ENCODE results near the gene KCNK2. TPM values are rescaled to one million over a fixed set of nuclear protein-coding genes. Genes with fewer than 3 reads are reported as not detected.

Gene KCNK2
- total RNA-seq, 4 donors from 2014 or later = 1.4 to 8.2 (median 5.2) TPM

- Histone ChIP-seq H3K27ac (no peak overlapping the region), H3K27me3 (no peaks in the 10 kb centered on the region), H3K9me3 (no peaks in the 10 kb centered on the region), H3K4me1 (peaks cover 9% of the 10 kb centered on the region), H3K36me3 (no peaks in the 10 kb centered on the region), H3K4me3 (no peak overlapping the region)
- DNase-seq (ENCODE audit: low spot score in 2 of 2) = no peak
- WGBS = 71% methylated on average over 1 of the region's 1 CpG
- TF ChIP-seq CTCF (IDR thresholded peaks at IDR 0.05) = no peak
Measured at GRCh38 chr1:215056584-215056983, 26.0 kb upstream of the KCNK2 start.

GRCh38 chr1:215059947-215060346, 22.6 kb upstream of the KCNK2 start:
- H3K4me3 ChIP-seq = no peak overlapping the region
- no peaks in the 10 kb centered on the region for H3K36me3 ChIP-seq
- H3K4me1 ChIP-seq = peaks cover 9% of the 10 kb centered on the region
- no peak overlapping the region for H3K27ac ChIP-seq
- H3K9me3 ChIP-seq = no peaks in the 10 kb centered on the region
- DNase-seq (ENCODE audit: low spot score in 2 of 2) = no peak
- no peaks in the 10 kb centered on the region for H3K27me3 ChIP-seq
- WGBS = 76% methylated on average over 8 of the region's 8 CpGs
- no peak for TF ChIP-seq POLR2AphosphoS5 (IDR thresholded peaks at IDR 0.05)
- no peak for TF ChIP-seq POLR2A (IDR thresholded peaks at IDR 0.05)
- no peak for TF ChIP-seq EP300 (IDR thresholded peaks at IDR 0.05)
- TF ChIP-seq CTCF (IDR thresholded peaks at IDR 0.05) = no peak

GRCh38 chr1:215064327-215064726, 18.2 kb upstream of the KCNK2 start:
- TF ChIP-seq POLR2A (IDR thresholded peaks at IDR 0.05) (no peak), POLR2AphosphoS5 (IDR thresholded peaks at IDR 0.05) (no peak)
- DNase-seq (ENCODE audit: low spot score in 2 of 2) = no peak
- Histone ChIP-seq H3K4me3 (no peak overlapping the region), H3K9me3 (no peaks in the 10 kb centered on the region), H3K27ac (no peak overlapping the region), H3K4me1 (peaks cover 9% of the 10 kb centered on the region), H3K36me3 (no peaks in the 10 kb centered on the region), H3K27me3 (no peaks in the 10 kb centered on the region)
- 58% methylated on average over 5 of the region's 5 CpGs for WGBS

GRCh38 chr1:215071078-215071477, 11.5 kb upstream of the KCNK2 start:
- Histone ChIP-seq H3K27ac (no peak overlapping the region), H3K4me3 (no peak overlapping the region), H3K4me1 (no peaks in the 10 kb centered on the region), H3K27me3 (no peaks in the 10 kb centered on the region), H3K9me3 (no peaks in the 10 kb centered on the region), H3K36me3 (no peaks in the 10 kb centered on the region)
- DNase-seq (ENCODE audit: low spot score in 2 of 2) = no peak
- TF ChIP-seq CTCF (IDR thresholded peaks at IDR 0.05) (no peak), POLR2A (IDR thresholded peaks at IDR 0.05) (no peak), POLR2AphosphoS5 (IDR thresholded peaks at IDR 0.05) (no peak), EP300 (IDR thresholded peaks at IDR 0.05) (no peak)
- WGBS = 85% methylated on average over 1 of the region's 1 CpG

- TF ChIP-seq POLR2A (IDR thresholded peaks at IDR 0.05) (no peak), EP300 (IDR thresholded peaks at IDR 0.05) (no peak), POLR2AphosphoS5 (IDR thresholded peaks at IDR 0.05) (no peak), CTCF (IDR thresholded peaks at IDR 0.05) (no peak)
- H3K4me3 ChIP-seq = no peak overlapping the region
- no peaks in the 10 kb centered on the region for H3K27me3 ChIP-seq
- WGBS = 78% methylated on average over 1 of the region's 1 CpG
- no peaks in the 10 kb centered on the region for H3K4me1 ChIP-seq
- H3K9me3 ChIP-seq = no peaks in the 10 kb centered on the region
- DNase-seq (ENCODE audit: low spot score in 2 of 2) = no peak
- no peak overlapping the region for H3K27ac ChIP-seq
- H3K36me3 ChIP-seq = no peaks in the 10 kb centered on the region
Measured at GRCh38 chr1:215076322-215076721, 6.2 kb upstream of the KCNK2 start.

GRCh38 chr1:215079456-215079855, 3.1 kb upstream of the KCNK2 start:
- Histone ChIP-seq H3K9me3 (no peaks in the 10 kb centered on the region), H3K36me3 (no peaks in the 10 kb centered on the region), H3K27ac (no peak overlapping the region), H3K4me3 (no peak overlapping the region), H3K27me3 (peaks cover 22% of the 10 kb centered on the region), H3K4me1 (peaks cover 17% of the 10 kb centered on the region)
- DNase-seq (ENCODE audit: low spot score in 2 of 2) = no peak
- TF ChIP-seq POLR2AphosphoS5 (IDR thresholded peaks at IDR 0.05) = no peak
- 47% methylated on average over 2 of the region's 2 CpGs for WGBS

Measured in suprapubic skin (tissue), 4 donors.